ENCODE measurements around the gene USP3.

GRCh38 chr15:63506537-63507035, 2.2 kb downstream of the USP3 start:
- TF ChIP-seq CTCF (IDR thresholded peaks at IDR 0.05) (no peak), POLR2A (IDR thresholded peaks at IDR 0.05) (no peak)
